HG03571 (cell line): ENCODE data around the gene SYT2.

Experiments
- ATAC-seq: cut with Tn5 transposase; IDR thresholded peaks from one replicate; pipeline ENCODE4 v1.9.1; 2021; ENCODE audit not compliant: unreplicated experiment

The SYT2 gene

DNA sequence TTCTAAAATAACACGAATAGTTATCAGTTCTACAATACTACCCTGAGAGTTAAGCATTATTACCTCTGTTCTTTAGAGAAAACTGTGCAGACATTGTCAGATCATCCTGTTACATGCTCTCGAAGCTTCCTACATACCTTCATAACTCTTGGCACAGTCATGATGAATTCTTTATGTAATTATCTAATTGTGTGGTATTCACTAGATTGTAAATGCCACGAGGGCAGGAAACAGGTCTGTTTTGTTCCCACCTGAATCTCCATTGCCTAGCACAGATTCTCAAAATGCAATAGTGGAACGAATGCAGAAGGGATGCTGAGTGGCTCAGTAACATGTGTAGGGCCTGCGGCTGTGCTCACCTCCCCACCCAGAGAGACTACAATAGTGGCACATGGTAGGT, 3.4 kb downstream of the SYT2 start:
- ATAC-seq, result no peak

DNA sequence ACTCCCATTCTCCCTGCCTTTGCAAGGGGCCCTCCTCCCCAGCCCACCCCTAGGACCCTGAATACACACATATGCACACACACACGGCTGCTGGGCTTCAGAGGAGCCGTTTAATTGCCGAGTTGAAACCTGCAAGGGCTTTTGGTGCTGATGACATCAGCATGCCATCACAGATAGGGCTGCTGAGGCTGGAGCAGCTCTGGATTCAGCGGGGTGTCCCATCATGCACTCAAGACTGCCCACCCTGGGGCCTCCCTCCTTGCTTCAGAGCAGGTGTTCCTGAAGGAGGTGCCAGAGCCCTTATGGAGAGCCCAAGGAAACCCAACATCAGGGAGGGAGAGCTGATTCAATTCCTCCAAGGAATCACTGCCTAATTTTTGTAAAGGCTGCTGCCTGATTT, 5.7 kb downstream of the SYT2 start:
- ATAC-seq, result no peak

GRCh38 chr1:202703191-202703590, 7.1 kb downstream of the SYT2 start:
- no peak for ATAC-seq

DNA sequence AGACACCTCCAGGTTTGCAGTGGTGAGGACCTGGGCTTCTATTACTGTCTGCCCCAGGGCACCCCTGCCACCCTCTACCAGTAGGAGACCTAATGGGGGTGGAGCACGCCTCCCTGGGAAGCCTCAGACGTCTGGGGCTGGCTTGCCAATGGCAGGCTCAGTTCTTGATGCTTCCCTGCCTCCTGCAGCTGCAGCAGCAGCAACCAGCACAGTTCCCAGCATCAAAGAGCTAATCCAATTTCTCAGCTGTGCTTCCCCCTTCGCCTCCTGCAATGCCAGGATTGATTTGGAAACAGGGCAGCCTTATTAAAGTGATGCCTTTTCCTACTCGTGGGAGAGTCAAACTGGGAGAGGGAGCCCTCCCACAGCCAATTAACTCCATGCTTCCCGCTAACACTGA, 8.2 kb downstream of the SYT2 start:
- ATAC-seq, result no peak

GRCh38 chr1:202701200-202701599, 9.1 kb downstream of the SYT2 start:
- ATAC-seq, result no peak

DNA sequence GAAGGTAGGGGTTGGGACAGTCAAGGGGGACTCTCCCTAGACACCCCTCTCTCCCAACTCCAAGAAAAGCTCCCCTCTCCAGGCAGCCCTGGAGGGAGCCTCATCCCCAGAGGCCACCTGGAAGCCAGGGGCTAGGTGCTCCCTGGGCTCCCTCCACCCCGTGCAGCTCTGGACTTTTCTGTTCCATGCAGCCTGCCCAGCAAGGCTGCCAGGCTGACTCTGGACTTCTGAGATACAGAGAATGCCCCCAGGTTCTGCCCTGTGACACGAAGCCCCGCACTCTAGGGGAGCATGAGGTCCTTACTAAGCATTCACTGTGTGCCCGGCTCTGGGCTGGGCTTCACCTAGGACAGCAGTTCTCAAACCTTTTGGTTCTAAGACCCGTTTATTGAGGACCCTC, 10.2 kb downstream of the SYT2 start:
- ATAC-seq, result no peak

DNA sequence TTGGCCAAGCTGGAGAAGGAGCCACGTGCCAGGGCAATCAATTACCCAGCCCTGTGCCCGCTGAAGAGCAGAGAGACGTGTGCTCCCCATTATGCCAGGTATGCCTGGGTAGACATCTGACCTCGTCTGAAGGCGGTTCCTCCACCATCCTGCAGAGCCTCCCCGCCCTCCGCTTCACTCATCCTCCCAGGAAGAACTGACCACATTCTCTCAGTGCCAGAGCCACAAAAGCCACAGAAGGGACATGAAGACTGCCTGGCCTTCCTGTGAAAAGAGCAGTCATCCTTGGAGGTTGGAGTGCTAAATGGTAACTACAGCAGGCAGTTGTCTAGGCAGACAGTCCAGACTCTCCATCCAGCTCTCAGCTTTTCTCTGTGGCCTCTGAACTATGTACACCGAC, 12.0 kb downstream of the SYT2 start:
- ATAC-seq, result no peak

DNA sequence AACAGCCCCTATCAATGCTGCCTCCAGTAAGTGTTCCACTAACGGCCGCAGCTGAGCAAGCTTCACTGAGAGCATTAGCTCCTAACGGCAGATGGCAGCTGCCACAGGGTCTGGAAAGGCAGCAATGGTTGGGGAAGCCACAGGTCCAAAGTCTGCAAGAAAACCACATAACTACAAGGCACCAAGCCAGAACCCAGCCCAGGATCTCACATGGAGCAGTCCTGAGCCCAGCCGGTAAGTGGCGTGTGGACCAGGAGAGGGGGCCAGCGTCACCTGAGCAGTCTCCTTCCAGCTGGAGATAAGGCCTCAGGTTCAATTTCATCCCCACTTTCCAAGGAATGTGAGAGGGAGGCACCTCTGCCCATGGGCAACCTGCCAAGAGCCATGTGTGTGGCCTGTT, 13.2 kb downstream of the SYT2 start:
- no peak for ATAC-seq

- ATAC-seq, result no peak
Observed at GRCh38 chr1:202694314-202694713, 15.9 kb downstream of the SYT2 start.

DNA sequence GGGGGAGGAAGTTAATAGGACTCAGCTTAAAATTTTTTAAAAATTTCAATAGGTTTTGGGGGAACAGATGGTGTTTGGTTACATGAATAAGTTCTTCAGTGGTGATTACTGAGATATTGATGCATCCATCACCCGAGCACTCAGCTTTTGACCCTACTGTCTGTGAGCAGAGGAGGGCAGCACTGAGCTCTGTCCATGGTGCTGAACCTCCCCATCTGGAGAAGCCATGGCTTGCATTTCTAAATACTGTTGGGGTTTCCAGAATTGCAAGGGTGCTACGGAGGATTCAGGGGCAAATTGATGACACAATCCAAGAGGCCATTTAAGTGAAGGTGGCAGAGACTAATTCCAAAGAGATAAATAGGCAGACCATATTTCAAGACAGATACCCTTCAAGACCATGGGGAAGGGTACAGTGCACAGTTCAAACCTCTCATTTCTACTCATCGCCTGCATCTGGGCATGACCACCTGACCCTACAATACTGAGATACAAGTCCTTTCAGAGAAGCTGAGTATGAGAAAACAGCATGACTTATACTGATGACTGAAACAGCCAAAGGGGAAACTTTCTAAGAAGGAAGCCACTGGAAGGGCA, 17.2 kb downstream of the SYT2 start:
- ATAC-seq, result no peak

DNA sequence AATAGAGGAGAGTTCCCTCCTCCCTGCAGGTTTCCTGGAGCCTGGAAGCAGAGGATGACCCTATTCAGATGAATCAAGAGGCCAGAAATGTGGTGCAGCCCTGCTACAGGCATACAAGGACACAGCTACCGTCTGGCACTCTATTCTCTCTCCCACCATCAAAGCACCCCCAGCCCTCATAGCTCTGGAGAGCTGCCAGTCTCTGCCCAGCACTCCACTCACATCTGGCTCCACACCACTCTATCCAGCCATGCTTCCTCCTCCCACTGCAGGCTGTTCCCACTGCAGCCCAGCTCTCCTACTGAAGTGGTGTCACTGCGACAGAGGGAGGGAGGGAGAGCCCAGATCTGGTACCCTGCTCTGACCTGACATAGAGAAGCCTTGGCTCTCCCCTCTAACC, 18.4 kb downstream of the SYT2 start:
- no peak for ATAC-seq

DNA sequence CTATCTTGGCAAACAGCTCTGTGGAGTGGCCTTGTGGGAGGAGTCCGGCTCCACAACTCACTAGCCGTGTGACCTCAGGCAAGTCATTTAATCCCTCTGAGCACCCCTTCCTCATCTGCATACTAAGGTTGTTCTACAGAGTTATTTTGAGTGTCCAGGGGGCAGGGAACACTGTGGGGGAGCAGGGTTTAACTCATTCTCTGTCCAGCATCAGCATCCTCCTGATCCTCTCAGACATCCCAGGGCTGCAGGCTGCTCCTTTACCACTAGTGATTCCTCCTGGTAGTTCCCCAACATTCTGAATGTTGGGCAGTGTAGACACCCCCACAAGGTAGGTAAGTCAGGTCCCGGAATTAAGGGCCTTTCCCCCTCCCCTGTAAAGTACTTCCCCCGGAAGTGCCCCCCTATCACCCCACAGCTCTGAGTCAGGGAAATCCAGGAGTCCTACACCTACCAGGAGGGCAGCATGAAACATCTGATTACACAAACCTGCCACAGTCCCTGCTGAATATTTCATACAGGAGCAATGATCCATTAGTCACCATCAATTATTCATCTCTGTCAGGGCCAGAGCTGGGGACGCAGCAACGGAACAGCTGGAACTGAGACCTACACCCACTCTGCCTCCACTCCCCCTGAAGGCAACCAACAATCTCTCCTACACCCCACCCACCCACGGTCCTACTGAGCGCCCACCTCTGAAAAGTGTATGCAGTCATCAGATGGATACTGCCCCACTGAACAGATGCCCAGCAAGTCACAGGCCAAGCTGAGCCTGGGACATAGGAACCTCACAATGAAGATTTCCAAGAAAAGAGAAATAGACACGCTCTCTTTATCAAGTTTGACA, 20.5 kb downstream of the SYT2 start:
- no peak for ATAC-seq

GRCh38 chr1:202689082-202689481, 21.2 kb downstream of the SYT2 start:
- no peak for ATAC-seq

GRCh38 chr1:202688401-202688800, 21.9 kb downstream of the SYT2 start:
- no peak for ATAC-seq

DNA sequence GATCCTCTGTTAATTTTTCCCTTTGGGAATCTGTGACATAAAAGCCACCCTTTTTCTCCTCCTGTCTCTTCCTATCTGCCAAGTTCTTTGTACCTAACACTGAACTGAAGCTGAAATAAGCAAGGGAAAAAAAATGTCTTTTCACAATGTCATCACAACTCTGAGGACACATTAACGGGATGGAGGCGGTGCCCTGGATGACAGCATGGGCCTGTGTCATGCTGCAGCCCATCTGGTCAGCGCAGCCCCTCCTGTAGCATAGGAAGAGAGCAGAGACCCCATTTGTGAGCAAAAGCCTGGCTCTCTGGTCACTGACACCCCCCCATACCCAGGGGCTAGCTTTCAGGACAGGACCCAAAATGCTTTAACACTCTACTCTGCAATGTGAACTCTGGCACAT, 22.5 kb downstream of the SYT2 start:
- ATAC-seq, result no peak

DNA sequence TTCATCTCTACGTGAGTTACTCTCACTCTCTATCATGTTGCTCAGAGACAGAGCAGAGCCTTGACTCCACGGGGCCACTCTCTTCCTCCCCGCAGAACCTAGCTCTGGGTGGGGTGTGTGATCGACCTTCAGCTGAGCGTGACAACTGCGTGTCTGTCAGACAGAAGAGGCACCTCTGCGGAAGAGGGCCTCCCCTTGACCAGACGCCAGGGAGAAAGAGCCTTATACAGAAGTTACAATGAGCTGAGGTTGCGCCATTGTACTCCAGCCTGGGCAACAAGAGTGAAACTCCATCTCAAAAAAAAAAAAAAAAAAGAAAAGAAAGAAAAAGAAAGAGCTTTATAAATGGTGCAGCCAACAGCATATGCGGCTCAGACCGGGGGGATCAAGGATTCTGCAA, 22.9 kb downstream of the SYT2 start:
- no peak for ATAC-seq

DNA sequence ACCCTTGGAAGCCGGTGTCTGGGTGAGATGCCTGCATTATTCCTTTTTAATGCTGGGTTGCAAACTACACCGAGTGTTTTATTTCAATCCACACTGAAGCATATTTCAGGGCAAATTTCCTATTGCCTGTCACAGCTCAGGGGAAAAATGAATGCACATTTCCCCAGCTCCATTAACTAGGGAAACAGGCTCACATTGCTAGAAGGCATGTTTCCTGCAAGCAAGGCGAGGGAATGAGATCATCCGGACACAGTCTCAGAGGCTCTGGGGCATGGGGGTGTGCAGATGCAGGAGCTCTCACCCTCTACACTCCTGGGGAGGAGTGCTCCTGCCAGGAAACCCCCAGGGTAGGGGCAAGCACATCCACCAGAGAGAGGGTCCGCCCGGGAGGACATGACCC, 24.6 kb downstream of the SYT2 start:
- ATAC-seq, result no peak

- no peak for ATAC-seq
Observed at GRCh38 chr1:202684716-202685115, 25.5 kb downstream of the SYT2 start.

- ATAC-seq, result no peak
Observed at GRCh38 chr1:202683029-202683428, 27.2 kb downstream of the SYT2 start.

DNA sequence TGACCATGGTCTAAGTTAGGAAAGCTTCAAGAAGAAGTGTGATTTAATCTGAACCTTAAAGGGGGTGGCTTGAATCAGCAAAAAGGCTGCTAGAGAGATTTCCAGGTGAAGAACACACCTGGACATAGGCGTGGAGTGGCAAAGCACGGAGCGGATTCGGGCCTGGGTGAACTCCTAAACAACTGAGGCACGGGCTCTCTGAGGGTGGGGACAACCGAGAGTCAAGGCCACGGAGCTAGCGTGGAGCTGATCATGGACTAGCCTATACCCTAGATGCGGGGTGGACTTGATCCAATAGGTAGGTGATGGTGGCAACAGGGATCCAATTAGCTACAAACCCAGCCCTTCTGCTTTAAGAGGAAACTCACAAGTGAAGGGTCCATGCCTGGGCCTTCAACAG, 27.8 kb downstream of the SYT2 start:
- no peak for ATAC-seq

DNA sequence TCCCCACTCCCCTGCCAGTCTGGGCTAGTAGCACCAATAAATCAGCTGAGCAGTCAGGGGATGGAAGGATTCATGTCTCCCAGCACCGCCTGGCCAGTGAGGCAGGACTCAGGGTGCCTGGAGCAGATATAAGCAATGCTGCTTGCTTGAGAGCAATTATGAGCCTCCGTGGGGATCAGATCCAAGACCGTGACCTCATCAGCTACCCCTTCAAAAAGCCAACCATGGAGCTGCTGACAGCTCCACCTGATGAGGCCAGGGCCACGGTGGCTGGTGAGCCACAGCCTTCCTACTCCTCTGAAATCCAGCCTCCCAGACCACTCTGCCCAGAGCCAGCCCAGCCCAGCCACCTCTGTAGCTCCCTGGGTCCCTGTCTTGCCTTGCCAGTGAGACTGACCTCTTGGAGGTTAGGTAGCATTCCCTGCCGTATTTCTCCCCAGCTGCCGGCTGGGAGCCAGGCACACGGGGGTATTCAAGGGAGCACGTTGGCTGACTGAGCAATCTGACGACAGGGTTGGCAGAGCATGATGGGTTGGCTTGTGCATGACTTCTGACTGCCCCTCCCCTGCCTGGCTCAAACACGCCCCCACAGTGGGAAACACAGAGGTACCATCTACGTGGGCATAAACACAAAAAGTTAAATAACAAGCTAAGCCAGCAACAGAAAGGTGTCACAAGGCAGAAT, 28.4 kb downstream of the SYT2 start:
- ATAC-seq, result no peak
